Endothelial cell of umbilical vein (primary cell): ENCODE measurements around the gene LRCH1. TPM values are rescaled to one million over a fixed set of nuclear protein-coding genes. Genes with fewer than 3 reads are reported as not detected.

Experiments used
- BruUV-seq: library from RNA; stranded (reverse); fragments of 400-500 nt; replicated peaks from 2 replicates; lab custom pipeline; 2021; lab: Mats Ljungman, UMichigan
- CTCF ChIA-PET: fragments of 300-600, 350-600 bp; sonication (Branson Sonifier 250); formaldehyde crosslinking; loops from one replicate; lab custom pipeline; 2021; ENCODE audit warnings: antibody characterized with exemption, inconsistent platforms; lab: Charles Lee
- POLR2A ChIA-PET: fragments of 300-600, 350-600 bp; sonication (Branson Sonifier 250); formaldehyde crosslinking; loops from one replicate; lab custom pipeline; 2021; ENCODE audit warnings: antibody characterized with exemption, inconsistent platforms; lab: Charles Lee
- DNase-seq: peaks from one replicate; pipeline ENCODE4 v3.0.0-alpha.2; 2011; ENCODE audit warnings: low read depth, low spot score
- FAIRE-seq: peaks from 2 replicates; lab custom pipeline; 2011; peaks lifted over from hg19 to GRCh38; lab: Jason Lieb, UNC
- H2AFZ ChIP-seq: 2 replicates; pipeline ENCODE4 v1.6.0; 2012; ENCODE audit warnings: low read depth, low read length, control low read depth, inconsistent platforms
- H3K27ac ChIP-seq: 2 replicates; pipeline ENCODE4 v1.5.1; 2011; ENCODE audit warnings: low read depth, mild to moderate bottlenecking, control low read depth, low read length, moderate library complexity; ENCODE audit not compliant: insufficient read depth
- H3K27me3 ChIP-seq, 2 experiments: 2 replicates each; pipeline versions ENCODE4 v1.6.0 to v1.6.1; 2011; ENCODE audit warnings: low read length in 2 of 2, mixed read lengths in 1 of 2; ENCODE audit not compliant: control insufficient read depth in 2 of 2, insufficient read depth in 2 of 2
- H3K36me3 ChIP-seq, 2 experiments: 2 replicates in 1 of 2; 3 replicates in 1 of 2; pipeline ENCODE4 v1.5.1; 2011; ENCODE audit warnings: low read length in 2 of 2, mild to moderate bottlenecking in 1 of 2, moderate library complexity in 1 of 2; ENCODE audit not compliant: control insufficient read depth in 2 of 2, insufficient read depth in 2 of 2; ENCODE audit errors: extremely low read depth in 1 of 2
- H3K4me1 ChIP-seq: 3 replicates; pipeline ENCODE4 v1.5.1; 2011; ENCODE audit warnings: mild to moderate bottlenecking, low read length; ENCODE audit not compliant: control insufficient read depth, insufficient read depth; ENCODE audit errors: extremely low read depth
- H3K4me2 ChIP-seq: 2 replicates; pipeline ENCODE4 v1.6.1; 2011; ENCODE audit warnings: low read length, control low read depth, mixed read lengths; ENCODE audit not compliant: insufficient read depth
- H3K4me3 ChIP-seq, 3 experiments: fragments of 200-600 bp in 1 of 3; sonication (generic), shearing (Covaris generic) in 1 of 3; replicated peaks in 1 of 3; 2 replicates each; pipeline ENCODE4 v1.5.1; 2011 to 2016; ENCODE audit warnings: control low read depth in 3 of 3, low read length in 3 of 3, mild to moderate bottlenecking in 2 of 3, inconsistent platforms in 1 of 3, low read depth in 1 of 3, moderate library complexity in 1 of 3; ENCODE audit not compliant: insufficient read depth in 1 of 3
- H3K79me2 ChIP-seq: 2 replicates; pipeline ENCODE4 v1.6.0; 2012; ENCODE audit warnings: low read length, inconsistent platforms; ENCODE audit not compliant: control insufficient read depth, insufficient read depth
- H3K9ac ChIP-seq: replicated peaks from 2 replicates; pipeline ENCODE3; 2011; ENCODE audit warnings: low read length, control low read depth; ENCODE audit not compliant: insufficient read depth; ENCODE audit errors: extremely low read depth
- H3K9me1 ChIP-seq: replicated peaks from 3 replicates; pipeline ENCODE4 v1.6.0; 2011; ENCODE audit warnings: mild to moderate bottlenecking, low read length; ENCODE audit not compliant: control insufficient read depth, insufficient read depth; ENCODE audit errors: extremely low read depth
- H3K9me3 ChIP-seq: replicated peaks from 2 replicates; pipeline ENCODE4 v1.5.1; 2012; ENCODE audit warnings: low read length, inconsistent platforms; ENCODE audit not compliant: control insufficient read depth, insufficient read depth
- H4K20me1 ChIP-seq: replicated peaks from 2 replicates; pipeline ENCODE3; 2011; ENCODE audit warnings: mild to moderate bottlenecking, low read length; ENCODE audit not compliant: control insufficient read depth, insufficient read depth; ENCODE audit errors: extremely low read depth
- EZH2 ChIP-seq: IDR thresholded peaks from 2 replicates; pipeline ENCODE4 v1.6.1; 2012; ENCODE audit warnings: borderline replicate concordance, low read depth, mild to moderate bottlenecking, moderate library complexity, low read length, inconsistent platforms; ENCODE audit not compliant: severe bottlenecking
- FOS ChIP-seq: IDR thresholded peaks from 2 replicates; pipeline ENCODE4 v1.6.1; 2011; ENCODE audit warnings: mild to moderate bottlenecking, low read length, moderate library complexity, borderline replicate concordance; ENCODE audit not compliant: insufficient read depth
- GATA2 ChIP-seq: IDR thresholded peaks from 2 replicates; pipeline ENCODE4 v1.7.0; 2011; ENCODE audit warnings: low read depth, mild to moderate bottlenecking, moderate library complexity, mixed read lengths, low read length; ENCODE audit not compliant: insufficient read length, insufficient read depth
- JUN ChIP-seq: IDR thresholded peaks from 2 replicates; pipeline ENCODE4 v1.6.1; 2011; ENCODE audit warnings: borderline replicate concordance, low read depth; ENCODE audit not compliant: insufficient read length, insufficient read depth
- MAX ChIP-seq: IDR thresholded peaks from 2 replicates; pipeline ENCODE4 v1.6.1; 2011; ENCODE audit not compliant: insufficient read depth, insufficient read length
- MYC ChIP-seq: IDR thresholded peaks from one replicate; pipeline ENCODE4 v1.6.1; 2011; ENCODE audit warnings: mild to moderate bottlenecking, low read depth, low read length
- POLR2A ChIP-seq: IDR thresholded peaks from 2 replicates; pipeline ENCODE4 v1.6.1; 2012; ENCODE audit warnings: low read depth, mild to moderate bottlenecking, control low read depth, low read length
- POLR2AphosphoS5 ChIP-seq: IDR thresholded peaks from 2 replicates; pipeline ENCODE4 v1.6.1; 2012; ENCODE audit warnings: low read depth, mild to moderate bottlenecking, control low read depth, low read length, moderate library complexity; ENCODE audit not compliant: insufficient read depth
- dilution Hi-C: fragments of 300-500 bp; cut with MboI; formaldehyde crosslinking; loops from one replicate; pipeline ENCODE4 v1.15.0; 2019; ENCODE audit warnings: low sequenced_read_pairs; ENCODE audit not compliant: extremely low pct_ligation_motif_present
- intact Hi-C: fragments of 100-400 bp; cut with micrococcal nuclease; formaldehyde crosslinking; loops from one replicate; pipeline ENCODE4 v1.10.0; 2022
- polyA plus RNA-seq, 4 experiments: library from polyadenylated mRNA; depleted of rRNA in 3 of 4; stranded (reverse) in 3 of 4; unstranded in 1 of 4; fragments of >200 nt; gene quantifications; 2 replicates each; pipeline versions ENCODE4 v1.2.1 to v1.2.3, GENCODE V29; 2011 to 2012; ENCODE audit warnings: missing spikeins in 1 of 4
- total RNA-seq: library from RNA; stranded (reverse); gene quantifications from 2 replicates; pipeline ENCODE4 v1.2.3, GENCODE V29; 2021
- TF ChIP-seq, protein P1 (sequence below), 2 donors: IDR thresholded peaks; 1 replicate in 1 of 2; 2 replicates in 1 of 2; pipeline ENCODE4 v1.5.1; 2011; ENCODE audit warnings: low read length in 2 of 2, mild to moderate bottlenecking in 2 of 2, moderate library complexity in 2 of 2, control low read depth in 1 of 2, inconsistent platforms in 1 of 2, low read depth in 1 of 2; ENCODE audit not compliant: insufficient read depth in 1 of 2; ENCODE audit errors: extremely low read depth in 1 of 2

The LRCH1 gene
- total and polyA plus RNA-seq, 2 donors (not counting 3 experiments of a cell fraction or from before 2014, with no cell fraction given) = 5.4 to 16.5 TPM

- intact Hi-C loops = no loop called here
- no peak for FAIRE-seq
- Histone ChIP-seq H3K9me3 (no peaks in the 10 kb centered on the region), H3K79me2 (no peaks in the 10 kb centered on the region), H3K4me2 (no peak overlapping the region), H3K9me1 (no peaks in the 10 kb centered on the region), H3K4me3 (no peak overlapping the region), H3K27ac (no peak overlapping the region), H4K20me1 (no peaks in the 10 kb centered on the region), H3K9ac (no peak overlapping the region), H3K27me3 (peaks cover 16 to 40% of the 10 kb centered on the region in 2 experiments), H3K4me1 (no peaks in the 10 kb centered on the region), H3K36me3 (no peaks in the 10 kb centered on the region), H2AFZ (no peak overlapping the region)
- BruUV-seq = no TSS peak
- CTCF ChIA-PET = interaction anchor here (1.0 kb wide), 1 partner anchor 9 kb away, joined by 4 read pairs; no protein-coding TSS in a partner anchor
- POLR2A ChIA-PET = no interaction called here
- TF ChIP-seq POLR2AphosphoS5 (no peak), EZH2 (no peak), JUN (no peak), FOS (no peak), GATA2 (no peak), POLR2A (no peak), MYC (no peak), MAX (no peak)
- TF ChIP-seq, protein P1, sequence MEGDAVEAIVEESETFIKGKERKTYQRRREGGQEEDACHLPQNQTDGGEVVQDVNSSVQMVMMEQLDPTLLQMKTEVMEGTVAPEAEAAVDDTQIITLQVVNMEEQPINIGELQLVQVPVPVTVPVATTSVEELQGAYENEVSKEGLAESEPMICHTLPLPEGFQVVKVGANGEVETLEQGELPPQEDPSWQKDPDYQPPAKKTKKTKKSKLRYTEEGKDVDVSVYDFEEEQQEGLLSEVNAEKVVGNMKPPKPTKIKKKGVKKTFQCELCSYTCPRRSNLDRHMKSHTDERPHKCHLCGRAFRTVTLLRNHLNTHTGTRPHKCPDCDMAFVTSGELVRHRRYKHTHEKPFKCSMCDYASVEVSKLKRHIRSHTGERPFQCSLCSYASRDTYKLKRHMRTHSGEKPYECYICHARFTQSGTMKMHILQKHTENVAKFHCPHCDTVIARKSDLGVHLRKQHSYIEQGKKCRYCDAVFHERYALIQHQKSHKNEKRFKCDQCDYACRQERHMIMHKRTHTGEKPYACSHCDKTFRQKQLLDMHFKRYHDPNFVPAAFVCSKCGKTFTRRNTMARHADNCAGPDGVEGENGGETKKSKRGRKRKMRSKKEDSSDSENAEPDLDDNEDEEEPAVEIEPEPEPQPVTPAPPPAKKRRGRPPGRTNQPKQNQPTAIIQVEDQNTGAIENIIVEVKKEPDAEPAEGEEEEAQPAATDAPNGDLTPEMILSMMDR (IDR thresholded peaks at IDR 0.05; ENCODE audit: extremely low read depth in 1 of 2, insufficient read depth in 1 of 2, low read depth in 1 of 2, low read length in 2 of 2) = no peak
- no peak for DNase-seq
- dilution Hi-C loops = no loop called here
Measured at GRCh38 chr13:46529216-46529919, 23.6 kb upstream of the LRCH1 start.
